HG03108 (cell line): ENCODE data around the gene PLCH2.
"Not testable (repeated sequence)": the region's sequence is repeated elsewhere in the genome, so short reads cannot be mapped to it uniquely, and the experiment has no call there.

Source experiments
- ATAC-seq: cut with Tn5 transposase; IDR thresholded peaks from one replicate; pipeline ENCODE4 v1.9.1; 2021; ENCODE audit warnings: moderate library complexity; ENCODE audit not compliant: unreplicated experiment

PLCH2 gene

DNA sequence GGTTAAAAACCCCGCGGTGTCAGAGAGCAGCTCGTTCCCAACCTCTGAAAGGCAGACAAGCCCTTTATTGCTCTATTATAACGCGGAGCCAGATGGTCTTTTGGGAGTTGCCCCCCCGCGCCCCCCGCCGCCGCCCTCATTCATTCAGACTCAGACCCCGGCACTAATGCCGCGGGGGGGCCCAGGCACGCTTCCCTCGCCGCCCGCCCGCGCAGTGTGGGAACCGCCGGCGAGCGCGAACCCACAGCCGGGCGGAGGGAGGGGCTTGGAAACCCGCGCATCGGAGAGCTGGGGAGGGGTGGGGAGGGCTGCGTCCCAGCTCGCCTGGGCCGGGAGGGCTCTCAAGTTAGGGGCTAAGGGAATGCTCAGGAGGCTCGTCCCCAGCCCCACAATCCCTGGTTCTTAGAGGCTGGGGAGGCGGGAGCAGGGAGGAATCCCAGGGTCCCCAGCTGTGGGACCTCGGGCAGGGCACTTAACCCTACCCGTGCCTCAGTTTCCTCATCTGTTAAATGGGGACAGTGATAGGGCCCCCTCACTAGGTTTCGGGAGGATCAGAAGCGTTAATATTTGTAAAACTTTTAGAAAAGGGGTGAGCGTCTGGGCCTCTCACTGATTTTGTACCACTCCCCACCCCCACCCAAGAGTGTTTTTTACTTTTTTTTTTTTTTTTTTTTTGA, 64.9 kb downstream of the PLCH2 start:
- ATAC-seq, result no peak

DNA sequence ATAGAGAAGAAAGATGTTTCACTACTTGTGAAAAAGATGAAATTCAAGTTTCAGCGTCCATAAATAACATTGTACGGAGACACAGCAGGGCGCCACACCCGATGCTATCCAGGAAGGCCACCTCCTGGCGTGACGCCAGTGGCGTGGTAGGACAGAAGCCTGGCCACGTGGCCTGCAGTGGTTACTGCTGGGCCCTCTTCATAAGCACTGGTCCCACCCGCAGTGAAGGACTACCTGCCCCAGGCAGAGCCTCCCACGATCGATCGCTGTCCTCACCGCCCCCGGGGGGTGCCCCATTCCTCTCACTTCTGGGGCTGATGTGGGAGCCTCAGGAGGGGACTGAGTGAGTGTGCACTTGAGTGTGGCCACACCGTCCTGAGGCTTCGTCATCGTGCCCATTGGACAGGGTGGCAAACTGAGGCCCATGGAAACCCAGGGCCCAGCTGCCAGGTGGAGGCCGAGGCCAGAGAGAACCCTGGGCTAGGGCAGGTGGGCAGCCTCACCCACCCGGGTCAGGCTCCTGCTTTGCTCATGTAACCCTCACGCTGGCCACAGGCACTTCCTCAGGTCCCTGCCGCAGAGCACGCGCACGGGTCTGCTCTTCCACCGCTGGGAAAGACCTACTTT, 65.6 kb downstream of the PLCH2 start:
- ATAC-seq, result no peak

DNA sequence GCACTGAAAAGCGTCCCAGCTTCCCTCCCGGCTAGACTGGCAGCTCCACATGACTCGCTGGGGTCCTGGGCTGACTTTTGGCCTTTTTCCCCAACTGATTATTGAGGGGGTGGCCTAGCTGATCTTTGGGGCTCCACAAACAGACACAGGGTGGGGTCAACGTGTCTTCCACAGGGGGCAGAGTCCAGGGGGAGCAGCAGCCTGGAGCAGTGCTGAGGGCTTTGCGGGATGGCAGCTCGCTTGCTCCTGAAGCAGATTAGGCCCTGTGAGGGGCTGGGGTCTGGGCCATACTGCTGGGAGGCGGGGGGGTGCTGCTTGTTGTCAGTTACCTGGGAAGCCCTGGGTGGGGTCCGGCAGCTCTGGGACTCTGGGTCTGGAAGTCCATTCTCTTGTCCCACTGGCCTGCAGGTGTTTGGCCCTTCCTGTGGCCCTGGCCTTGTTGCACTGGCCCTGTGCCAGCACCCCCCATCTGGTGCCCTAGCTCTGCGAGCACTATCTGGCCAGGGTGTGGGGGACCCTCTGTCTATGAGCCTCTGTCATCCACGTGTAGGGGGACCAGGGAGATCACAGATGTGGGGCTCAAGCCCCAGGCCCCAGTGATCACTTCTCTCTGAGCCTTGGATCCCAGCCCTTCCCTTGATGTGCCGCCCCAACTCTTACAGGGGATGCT, 66.3 kb downstream of the PLCH2 start:
- ATAC-seq, result no peak

DNA sequence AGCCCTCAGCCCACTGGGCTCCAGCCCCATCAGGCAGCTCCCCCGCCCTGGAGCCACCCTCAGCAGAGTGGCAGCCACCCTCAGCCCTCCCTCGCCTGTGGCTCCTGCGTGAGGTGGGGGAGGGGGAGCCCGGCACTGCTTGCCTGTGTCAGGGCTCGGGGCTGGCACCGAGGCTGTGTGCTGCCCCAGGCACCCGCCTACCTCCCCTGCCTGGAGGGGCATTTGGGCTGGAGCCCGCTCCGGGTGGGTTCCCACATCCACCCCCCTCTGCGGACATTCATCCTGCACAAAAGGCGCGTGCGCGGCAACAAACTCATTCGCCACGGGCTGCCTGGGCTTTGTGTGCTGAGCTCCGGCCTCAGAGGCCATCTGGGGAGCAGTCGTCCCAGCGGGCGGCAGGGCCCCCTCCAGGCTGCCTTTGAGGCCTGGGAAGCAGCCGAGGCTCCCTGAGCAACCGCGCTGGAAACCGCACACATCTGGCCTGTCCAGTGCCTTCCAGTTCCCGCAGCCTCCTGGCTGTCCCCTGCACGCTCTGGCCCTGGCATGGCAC, 67.5 kb downstream of the PLCH2 start:
- ATAC-seq, result no peak

DNA sequence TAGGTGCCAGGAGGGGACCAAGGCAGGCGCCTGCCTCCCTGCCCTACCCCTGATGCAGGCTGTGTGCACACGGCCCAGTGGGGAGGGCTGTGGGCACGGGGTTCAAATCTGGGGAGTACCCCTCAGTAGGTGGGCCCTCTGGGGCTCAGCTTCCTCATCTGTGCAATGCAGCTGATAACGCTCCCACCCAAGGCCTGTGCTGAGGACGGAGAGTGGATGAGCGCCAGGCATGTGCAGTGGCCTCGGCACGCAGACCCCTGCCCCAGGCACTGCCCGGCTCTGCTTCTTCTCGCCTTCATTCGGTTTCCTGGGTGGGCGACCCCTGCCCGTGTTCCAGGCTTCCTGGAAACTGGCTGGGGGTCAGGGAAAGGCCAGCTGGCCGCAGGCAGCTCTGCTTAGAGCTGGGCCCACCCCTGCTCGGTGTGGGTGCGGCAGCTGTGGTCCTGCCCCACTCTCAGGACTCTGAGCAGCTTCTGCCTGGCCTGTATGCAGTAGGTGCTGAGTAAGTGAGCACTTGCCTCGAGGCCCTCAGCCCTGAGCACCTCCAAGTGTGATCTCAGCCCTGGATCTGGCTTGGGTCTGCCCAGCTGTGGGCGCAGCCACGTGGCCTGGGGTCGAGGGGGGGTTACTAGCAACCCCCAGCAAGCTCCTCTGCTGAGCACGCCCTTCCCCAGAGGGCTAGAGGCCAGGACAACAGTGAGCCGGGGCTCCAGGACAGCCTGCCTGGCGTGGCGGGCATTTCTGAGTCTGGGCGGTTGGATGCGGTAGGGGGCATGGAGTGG, 68.2 kb downstream of the PLCH2 start:
- ATAC-seq, result no peak

DNA sequence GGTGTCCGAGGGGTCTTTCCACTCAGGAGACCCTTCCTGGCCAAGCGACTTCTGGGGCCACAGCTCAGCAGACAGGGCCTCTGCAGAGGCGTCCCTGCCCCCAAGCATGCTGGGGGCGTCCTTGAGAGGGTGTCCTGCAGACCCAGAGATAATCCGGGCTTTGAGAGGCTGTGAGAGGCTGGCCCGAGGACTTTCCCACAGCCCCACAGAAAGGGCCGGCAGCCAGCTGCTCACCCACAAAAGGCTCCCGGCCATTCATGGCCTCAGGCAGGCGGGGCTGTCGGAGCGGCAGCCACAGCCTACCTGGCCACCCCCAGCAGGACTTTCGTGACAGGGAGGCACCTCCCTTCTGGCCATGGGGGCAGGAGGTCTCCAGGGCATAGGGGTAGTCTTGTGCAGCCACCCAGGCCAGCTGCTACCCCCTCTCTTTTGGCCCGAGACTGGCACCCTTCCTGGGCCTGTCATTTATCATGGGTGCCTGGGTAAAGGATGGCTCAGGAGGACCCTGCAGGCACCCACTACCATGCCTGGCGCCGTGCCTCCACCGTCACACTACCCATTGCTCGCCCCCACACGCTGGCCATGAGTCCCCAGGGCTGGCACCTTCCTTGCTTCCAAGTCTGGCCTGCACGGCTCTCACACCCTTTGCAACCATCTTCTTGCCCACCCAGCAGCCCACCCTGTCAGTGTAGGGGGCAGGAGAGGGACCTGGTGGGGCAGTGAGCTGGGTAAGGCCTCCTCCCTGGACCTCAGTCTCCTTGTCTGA, 69.0 kb downstream of the PLCH2 start:
- ATAC-seq, result no peak

DNA sequence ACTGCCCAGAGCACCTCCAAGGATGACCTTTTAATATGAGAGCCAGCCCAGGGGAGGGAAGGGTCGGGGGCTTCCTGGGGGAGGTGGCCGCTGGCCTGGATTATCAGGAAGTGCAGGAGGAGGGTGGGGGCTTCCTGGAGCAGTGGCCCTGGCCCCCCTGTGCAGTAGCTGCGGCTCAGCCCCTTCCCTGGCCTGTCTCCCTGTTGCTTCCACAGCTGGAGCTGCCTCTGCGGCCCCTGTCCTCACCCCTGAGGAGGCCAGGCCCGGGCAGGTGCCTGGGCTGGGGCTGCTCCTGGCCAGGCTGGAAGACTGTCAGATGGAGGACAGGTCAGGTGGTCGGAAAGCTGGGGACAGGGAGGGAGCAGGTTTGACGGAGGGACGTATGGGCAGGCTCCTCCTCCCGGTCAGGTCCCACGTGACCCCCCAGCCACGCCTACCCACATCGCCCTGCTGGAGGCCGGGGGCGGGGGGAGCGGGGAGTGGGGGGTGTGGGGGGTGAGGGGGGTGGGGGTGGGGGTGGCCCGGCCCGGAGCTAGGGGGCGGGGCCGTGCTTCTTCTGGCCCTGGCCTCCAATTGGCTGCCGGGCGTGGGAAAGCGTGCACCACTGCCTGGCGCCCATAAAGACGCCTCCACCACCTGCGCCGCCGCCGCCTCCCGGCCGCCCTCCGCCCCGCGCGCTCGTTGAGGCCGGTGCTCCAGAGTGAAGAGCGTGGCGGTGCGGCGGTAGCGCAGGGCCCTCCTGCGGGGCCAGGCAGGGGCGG, 69.8 kb downstream of the PLCH2 start:
- peak; percentile 28 for ATAC-seq

DNA sequence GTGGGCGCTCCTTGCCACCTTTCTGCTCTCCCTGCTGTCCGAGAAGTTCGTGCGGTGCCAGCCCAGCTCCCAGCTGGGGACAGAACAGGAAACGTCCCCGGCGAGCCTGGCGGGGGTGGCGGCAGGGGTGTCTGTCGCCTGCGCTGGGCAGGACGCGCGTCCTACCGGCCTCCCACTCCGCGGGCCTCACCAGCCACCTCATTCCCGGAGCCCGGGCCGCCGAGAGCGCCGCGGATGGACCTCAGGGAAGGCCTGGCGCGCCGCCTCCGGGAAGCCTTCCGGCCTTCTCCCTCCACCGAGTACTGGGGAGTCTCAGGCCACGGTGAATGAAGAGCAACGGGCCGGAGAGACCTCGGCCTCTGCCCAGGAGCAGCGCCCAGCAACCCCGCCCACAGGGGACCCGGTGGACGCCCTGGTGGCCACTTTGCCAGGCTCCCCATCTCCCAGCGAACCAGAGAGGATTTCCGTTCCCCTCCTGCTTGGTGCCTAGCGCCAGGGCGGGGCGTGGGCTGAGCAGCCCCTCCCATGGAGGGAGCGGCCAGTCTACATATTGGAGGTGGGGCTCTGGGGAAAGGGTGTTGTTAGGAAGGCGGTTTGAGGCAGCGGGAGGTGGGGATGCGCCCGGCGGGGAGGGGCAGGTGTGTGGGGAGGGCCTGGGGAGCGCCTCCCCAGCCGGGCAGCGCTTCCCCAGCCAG, 70.6 kb downstream of the PLCH2 start:
- peak; percentile 29 for ATAC-seq

DNA sequence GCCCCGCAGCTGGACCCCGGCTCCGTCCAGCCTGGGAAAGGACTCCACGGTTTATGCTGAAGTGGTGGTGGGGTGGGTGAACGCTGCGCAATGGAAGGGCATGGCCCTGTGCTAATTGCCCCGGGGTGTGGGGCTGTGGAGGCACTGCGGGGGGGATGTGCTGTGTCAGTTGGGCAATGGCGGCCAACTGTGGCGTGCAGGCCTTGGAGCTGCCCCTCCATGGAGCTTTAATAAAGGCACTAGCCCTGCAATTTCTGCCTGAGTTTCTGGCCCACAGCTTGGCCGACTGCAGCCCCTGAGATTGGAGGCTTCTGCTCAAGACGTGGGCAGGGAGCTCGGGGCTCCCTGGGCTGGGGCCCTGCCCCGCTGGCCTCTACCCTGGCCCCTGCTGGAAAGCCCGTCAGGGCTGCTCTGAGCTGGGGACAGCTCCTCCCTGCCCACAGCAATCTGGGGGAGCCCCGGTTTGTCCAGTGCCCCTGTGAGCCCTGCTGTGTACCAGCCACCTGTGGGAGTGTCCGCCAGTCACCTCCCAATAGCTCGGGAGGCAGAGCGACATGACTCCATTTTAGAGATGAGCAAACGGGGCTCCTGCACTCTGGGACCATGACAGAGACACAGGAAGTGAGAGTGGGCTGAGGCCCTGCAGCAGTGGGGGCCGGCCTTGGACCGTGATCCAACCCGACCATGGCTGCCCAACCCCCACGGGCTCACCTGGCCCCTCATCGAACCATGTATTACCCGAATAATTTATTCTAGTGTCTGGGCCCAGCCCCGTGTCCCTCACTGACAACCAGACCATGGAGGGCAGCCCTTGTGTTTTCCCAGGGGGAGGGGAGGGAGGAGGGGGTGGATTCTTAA, 71.3 kb downstream of the PLCH2 start:
- no peak for ATAC-seq

DNA sequence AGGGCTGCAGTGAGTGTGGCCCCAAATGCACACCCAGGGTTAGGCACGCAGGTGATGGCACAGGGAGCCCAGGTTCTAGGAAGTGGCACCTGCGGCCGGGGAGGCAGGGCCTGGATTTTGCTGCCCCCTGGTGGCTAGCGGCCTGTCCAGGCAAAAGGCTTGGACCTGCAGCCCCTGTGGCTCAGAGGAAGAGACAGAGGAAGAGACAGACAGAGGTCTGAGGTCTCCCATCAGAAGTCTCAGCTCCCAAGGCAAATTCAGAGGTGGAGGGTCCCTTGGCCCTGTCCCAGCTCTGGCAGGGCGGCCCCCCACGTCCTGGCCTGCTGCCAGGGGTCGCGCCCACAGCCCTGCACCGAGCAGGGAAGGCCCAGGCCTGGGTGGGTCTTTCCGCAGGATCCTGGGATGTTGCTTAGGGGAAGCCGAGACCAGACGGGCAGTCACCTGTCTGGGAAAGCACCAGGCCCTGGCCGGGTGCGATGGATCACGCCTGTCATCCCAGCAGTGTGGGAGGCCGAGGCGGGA, 72.0 kb downstream of the PLCH2 start:
- ATAC-seq, result no peak

DNA sequence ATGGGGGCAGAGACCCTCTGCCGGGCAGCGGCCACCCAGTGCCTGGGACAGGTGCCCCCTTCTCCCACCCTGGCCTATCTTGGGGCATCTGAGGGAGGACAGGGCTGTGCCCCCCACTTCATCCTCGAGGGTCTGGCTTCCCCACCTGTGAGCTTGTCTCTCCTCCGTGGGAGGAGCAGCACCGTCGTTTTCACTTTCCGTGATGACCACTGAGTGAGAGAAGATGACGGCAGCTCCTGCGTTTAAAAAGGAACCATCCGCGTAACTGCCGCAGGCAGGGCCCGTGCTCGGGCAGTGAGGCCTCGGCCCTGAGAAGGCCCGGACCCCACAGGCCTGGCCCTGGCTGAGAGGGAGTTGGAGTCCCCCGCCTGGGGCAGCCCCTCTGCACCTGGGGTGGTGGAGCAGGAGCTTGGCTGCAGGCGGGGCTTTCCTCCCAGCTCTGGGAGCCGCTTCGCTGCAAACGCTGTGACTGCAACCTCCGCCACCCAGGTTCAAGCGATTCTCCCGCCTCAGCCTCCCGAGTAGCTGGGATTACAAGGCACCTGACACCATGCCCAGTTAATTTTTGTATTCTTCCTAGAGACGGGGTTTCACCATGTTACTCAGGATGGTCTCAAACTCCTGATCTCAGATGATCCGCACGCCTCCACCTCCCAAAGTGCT, 73.4 kb downstream of the PLCH2 start:
- ATAC-seq, result not testable (repeated sequence)

DNA sequence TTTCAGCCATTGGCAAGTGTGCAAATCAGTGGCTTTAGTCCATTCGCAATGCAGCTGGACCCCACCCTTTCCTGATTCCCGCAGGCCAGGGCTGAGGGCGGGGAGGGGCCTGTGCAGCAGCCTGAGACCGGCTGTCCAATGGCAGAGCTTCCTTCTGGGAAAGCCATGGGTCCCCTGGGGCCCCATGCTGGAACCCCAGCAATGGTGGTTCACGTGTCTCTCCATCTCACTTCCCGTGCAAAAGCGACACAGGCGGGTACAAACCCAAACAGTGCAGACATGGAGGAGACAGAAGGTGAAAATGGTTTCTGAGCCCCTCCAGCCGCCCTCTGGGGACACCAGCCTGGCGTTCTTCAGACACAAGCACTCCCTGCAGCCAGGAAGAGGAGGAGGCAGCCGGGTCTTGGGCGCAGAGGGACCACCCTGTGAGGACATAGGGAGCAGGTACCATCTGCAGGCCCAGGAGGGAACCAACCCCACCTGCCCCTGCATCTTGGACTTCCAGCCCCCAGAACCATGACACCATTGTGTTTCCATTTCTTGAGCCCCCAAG, 74.3 kb downstream of the PLCH2 start:
- not testable (repeated sequence) for ATAC-seq

DNA sequence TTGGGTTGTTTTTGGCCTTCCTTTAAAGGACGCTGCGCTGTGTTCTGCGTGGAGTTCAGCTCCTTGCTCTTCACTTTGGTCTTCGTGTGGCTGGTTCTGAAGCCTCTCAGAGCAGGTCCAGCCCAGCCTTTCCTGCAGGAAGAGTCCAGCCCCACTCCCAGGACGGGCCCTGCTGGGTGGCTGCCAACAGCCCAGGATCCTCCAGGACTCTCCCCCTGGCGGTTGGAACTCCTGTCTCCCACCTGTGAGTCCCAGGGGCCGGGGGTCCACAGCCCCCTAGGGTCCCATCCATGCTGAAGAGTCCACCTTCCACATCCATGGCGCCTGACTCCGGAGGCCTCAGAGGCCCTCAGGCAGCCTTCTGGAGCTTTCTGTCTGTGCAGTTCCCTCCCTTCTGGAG, 75.5 kb downstream of the PLCH2 start:
- ATAC-seq, result not testable (repeated sequence)

DNA sequence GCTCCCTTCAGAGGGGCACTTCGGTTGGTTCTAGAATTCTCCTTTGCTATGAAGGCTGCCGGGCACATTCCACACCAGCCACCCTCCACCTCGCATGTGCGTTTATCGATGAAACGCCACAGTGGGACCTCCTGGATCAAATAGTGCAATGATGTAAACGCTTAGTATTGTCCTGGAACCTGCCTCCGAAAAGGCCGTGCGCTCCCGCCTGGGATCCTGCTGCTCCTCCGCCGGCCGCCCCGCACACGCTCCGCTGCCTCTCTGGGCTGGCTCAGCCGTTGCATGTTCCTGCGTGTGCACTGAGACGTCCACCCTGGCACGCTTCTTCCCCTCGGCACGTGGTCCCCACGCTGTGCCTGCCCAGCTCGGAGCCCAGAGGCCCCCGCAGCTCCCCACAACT, 76.1 kb downstream of the PLCH2 start:
- ATAC-seq, result no peak

DNA sequence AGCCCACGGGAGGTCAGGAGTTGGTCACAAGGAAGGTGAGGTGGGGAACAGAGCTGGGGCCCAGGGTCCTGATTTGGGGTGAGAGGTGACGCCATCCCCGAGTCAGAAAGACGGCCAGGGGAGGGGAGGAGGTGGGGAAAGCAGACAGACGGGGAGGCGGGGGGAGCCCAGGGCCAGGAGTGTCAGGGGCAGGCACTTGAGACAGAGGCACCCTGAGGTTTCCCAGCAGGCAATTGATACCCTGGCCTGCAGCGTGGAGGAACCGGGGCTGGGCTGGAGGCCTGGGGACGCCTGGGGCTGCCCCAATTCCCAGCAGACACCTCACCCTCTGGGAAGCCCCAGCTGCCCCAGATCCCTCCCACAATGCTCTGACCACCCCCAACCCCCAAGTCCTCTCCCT, 77.0 kb downstream of the PLCH2 start:
- not testable (repeated sequence) for ATAC-seq

DNA sequence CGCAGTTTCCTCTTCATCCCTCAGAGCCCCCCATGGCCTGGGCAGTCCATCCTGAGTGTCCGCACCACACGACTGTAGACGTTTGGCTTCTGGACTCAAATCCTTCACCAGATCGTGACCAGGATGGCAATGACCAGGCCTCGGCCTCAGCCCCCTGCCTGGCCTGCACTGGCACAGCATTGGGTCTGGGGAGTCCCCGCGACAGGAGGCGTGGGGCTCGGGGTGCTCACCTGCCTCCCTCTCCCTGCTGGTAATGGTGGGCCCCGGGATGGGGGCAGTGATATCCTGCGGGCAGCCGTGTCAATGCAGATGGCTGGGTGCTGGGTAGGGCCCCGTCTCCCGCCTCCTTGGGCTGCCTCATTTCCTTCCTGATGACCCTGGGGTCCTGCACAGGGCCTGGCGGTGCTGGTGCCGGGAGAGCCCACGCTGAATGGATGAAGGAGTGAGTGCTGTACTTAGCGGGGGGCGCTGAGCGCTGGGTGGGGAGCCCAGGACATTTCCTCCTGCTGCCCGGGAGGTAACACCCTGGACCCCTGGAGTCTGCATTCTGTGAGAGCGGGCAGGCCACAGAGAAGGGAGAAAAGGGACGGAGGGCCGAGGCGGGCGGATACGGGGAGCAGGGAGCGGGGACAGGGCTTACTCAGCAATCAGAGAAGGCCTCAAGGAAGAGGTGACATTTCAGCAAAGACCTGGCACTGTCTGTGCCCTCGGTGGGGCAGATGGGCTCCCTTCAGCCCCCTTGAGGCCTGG, 78.0 kb downstream of the PLCH2 start:
- no peak for ATAC-seq
